IMR-90 (cell line): Measurements from ENCODE around the gene CYP17A1. TPM values are rescaled to one million over a fixed set of nuclear protein-coding genes. Genes with fewer than 3 reads are reported as not detected.
A peak's percentile ranks its signal among the peaks of the same experiment; 100 is the strongest.

Experiments
- ATAC-seq: fragments of 200-7000 bp; cut with Tn5 transposase; 2 replicates; pipeline ENCODE4 v1.9.1; 2020; ENCODE audit warnings: low read depth, mild to moderate bottlenecking, moderate library complexity
- BruUV-seq: library from RNA; stranded (reverse); fragments of 400-500 nt; replicated peaks from 2 replicates; lab custom pipeline; 2021; lab: Mats Ljungman, UMichigan
- CTCF ChIA-PET: fragments of 300-600 bp; formaldehyde crosslinking; extraction: SDS; loops from one replicate; lab custom pipeline; 2021; ENCODE audit warnings: antibody characterized with exemption; lab: Yijun Ruan, JAX
- POLR2A ChIA-PET: fragments of 300-600 bp; sonication (Branson Sonifier 250); formaldehyde crosslinking; loops from one replicate; lab custom pipeline; 2022; ENCODE audit warnings: antibody characterized with exemption; ENCODE audit not compliant: unreplicated experiment; lab: Charles Lee
- DNase-seq: peaks from one replicate; pipeline ENCODE4 v3.0.0; 2013
- H2AFZ ChIP-seq: replicated peaks from 2 replicates; pipeline ENCODE3; 2013; ENCODE audit warnings: low read length, mild to moderate bottlenecking; ENCODE audit not compliant: poor library complexity
- H2AK5ac ChIP-seq: 2 replicates; pipeline ENCODE4 v1.6.1; 2013; ENCODE audit warnings: low read depth, low read length, inconsistent platforms
- H2AK9ac ChIP-seq: replicated peaks from 2 replicates; pipeline ENCODE3; 2013; ENCODE audit warnings: mild to moderate bottlenecking, low read depth, low read length, moderate library complexity; ENCODE audit not compliant: poor library complexity
- H2BK120ac ChIP-seq: 2 replicates; pipeline ENCODE4 v1.6.1; 2013; ENCODE audit warnings: low read depth, low read length, inconsistent platforms
- H2BK15ac ChIP-seq: 3 replicates; pipeline ENCODE4 v1.6.1; 2013; ENCODE audit warnings: low read depth, low read length, inconsistent platforms
- H2BK20ac ChIP-seq: 2 replicates; pipeline ENCODE4 v1.6.1; 2013; ENCODE audit warnings: low read depth, mild to moderate bottlenecking, inconsistent platforms, low read length, moderate library complexity
- H2BK5ac ChIP-seq: 2 replicates; pipeline ENCODE4 v1.6.1; 2013; ENCODE audit warnings: mild to moderate bottlenecking, low read depth, low read length, inconsistent platforms; ENCODE audit not compliant: poor library complexity, severe bottlenecking
- H3K14ac ChIP-seq: replicated peaks from 2 replicates; pipeline ENCODE4 v1.6.1; 2013; ENCODE audit warnings: low read depth, low read length, inconsistent platforms
- H3K18ac ChIP-seq: 2 replicates; pipeline ENCODE4 v1.6.1; 2013; ENCODE audit warnings: low read depth, low read length, control low read depth
- H3K23ac ChIP-seq: 2 replicates; pipeline ENCODE4 v1.6.1; 2013; ENCODE audit warnings: low read depth, low read length, inconsistent platforms
- H3K27ac ChIP-seq: 2 replicates; pipeline ENCODE4 v1.5.1; 2013; ENCODE audit warnings: mild to moderate bottlenecking, control low read depth, low read length; ENCODE audit not compliant: insufficient read depth
- H3K27me3 ChIP-seq: 2 replicates; pipeline ENCODE4 v1.6.1; 2013; ENCODE audit warnings: low read length; ENCODE audit not compliant: control insufficient read depth, insufficient read depth
- H3K36me3 ChIP-seq: 2 replicates; pipeline ENCODE4 v1.6.1; 2013; ENCODE audit warnings: low read length, mixed read lengths; ENCODE audit not compliant: control insufficient read depth, insufficient read depth
- H3K4ac ChIP-seq: 2 replicates; pipeline ENCODE4 v1.6.1; 2013; ENCODE audit warnings: low read depth, low read length, inconsistent platforms
- H3K4me1 ChIP-seq: 2 replicates; pipeline ENCODE4 v1.6.1; 2013; ENCODE audit warnings: low read length, mixed read lengths; ENCODE audit not compliant: control insufficient read depth, insufficient read depth
- H3K4me2 ChIP-seq: 2 replicates; pipeline ENCODE4 v1.6.1; 2013; ENCODE audit warnings: low read depth, mild to moderate bottlenecking, control low read depth, low read length, moderate library complexity
- H3K4me3 ChIP-seq: 2 replicates; pipeline ENCODE4 v1.5.1; 2013; ENCODE audit warnings: low read depth, mild to moderate bottlenecking, control low read depth, low read length, moderate library complexity; ENCODE audit not compliant: insufficient read depth
- H3K56ac ChIP-seq: 2 replicates; pipeline ENCODE4 v1.6.1; 2013; ENCODE audit warnings: low read length, inconsistent platforms; ENCODE audit not compliant: insufficient read depth; ENCODE audit errors: extremely low read depth
- H3K79me1 ChIP-seq, 2 experiments: 2 replicates each; pipeline ENCODE4 v1.6.1; 2013; ENCODE audit warnings: low read length in 2 of 2, inconsistent platforms in 1 of 2, low read depth in 1 of 2
- H3K9ac ChIP-seq: 2 replicates; pipeline ENCODE4 v1.6.1; 2013; ENCODE audit warnings: low read depth, low read length, control low read depth
- H3K9me1 ChIP-seq: 2 replicates; pipeline ENCODE4 v1.6.1; 2013; ENCODE audit warnings: low read length, inconsistent platforms; ENCODE audit not compliant: insufficient read depth
- H3K9me3 ChIP-seq: 2 replicates; pipeline ENCODE4 v1.6.1; 2013; ENCODE audit warnings: low read length; ENCODE audit not compliant: control insufficient read depth, insufficient read depth
- H4K20me1 ChIP-seq: 2 replicates; pipeline ENCODE4 v1.6.1; 2013; ENCODE audit warnings: low read length, inconsistent platforms; ENCODE audit not compliant: insufficient read depth
- H4K5ac ChIP-seq: 2 replicates; pipeline ENCODE4 v1.6.1; 2013; ENCODE audit warnings: mild to moderate bottlenecking, low read depth, low read length, control low read depth
- H4K8ac ChIP-seq, 2 experiments: 2 replicates each; pipeline ENCODE4 v1.6.1; 2013; ENCODE audit warnings: low read depth in 2 of 2, low read length in 2 of 2, control low read depth in 1 of 2, inconsistent platforms in 1 of 2
- H4K91ac ChIP-seq: 2 replicates; pipeline ENCODE4 v1.6.1; 2013; ENCODE audit warnings: low read depth, low read length, inconsistent platforms; ENCODE audit not compliant: insufficient read depth
- BHLHE40 ChIP-seq: fragments of 150-350 bp; IDR thresholded peaks from 2 replicates; pipeline ENCODE4 v1.6.1; 2016; ENCODE audit warnings: mild to moderate bottlenecking, low read depth, low read length
- CEBPB ChIP-seq: IDR thresholded peaks from 2 replicates; pipeline ENCODE4 v1.6.1; 2012; ENCODE audit warnings: low read depth, low read length, improper control_type of control experiment
- CTCF ChIP-seq: conservative IDR thresholded peaks from 2 replicates; pipeline ENCODE4 v1.5.1; 2012; ENCODE audit warnings: mild to moderate bottlenecking, low read depth, low read length, improper control_type of control experiment
- ELK1 ChIP-seq: fragments of 150-350 bp; IDR thresholded peaks from 2 replicates; pipeline ENCODE4 v1.6.1; 2016; ENCODE audit warnings: low read depth, mild to moderate bottlenecking, low read length, moderate library complexity, borderline replicate concordance
- FOS ChIP-seq: fragments of 150-350 bp; IDR thresholded peaks from 2 replicates; pipeline ENCODE4 v1.6.1; 2016; ENCODE audit warnings: low read depth, low read length
- MAFK ChIP-seq: IDR thresholded peaks from 2 replicates; pipeline ENCODE4 v1.6.1; 2012; ENCODE audit warnings: low read depth, low read length, improper control_type of control experiment
- NFE2L2 ChIP-seq: fragments of 150-350 bp; IDR thresholded peaks from 2 replicates; pipeline ENCODE4 v1.6.1; 2016; ENCODE audit warnings: low read depth, mild to moderate bottlenecking, low read length
- POLR2A ChIP-seq: IDR thresholded peaks from 2 replicates; pipeline ENCODE4 v1.6.1; 2012; ENCODE audit warnings: mild to moderate bottlenecking, low read depth, low read length
- WGBS, 2 experiments: methylation state at CpG; one replicate each; pipeline versions ENCODE4 v1.1.5 to v1.1.7; 2013; ENCODE audit warnings: missing lambda C conversion rate in 2 of 2; ENCODE audit not compliant: insufficient read length in 1 of 2; ENCODE audit errors: extremely low coverage in 2 of 2; 5-methylcytosine and 5-hydroxymethylcytosine counted together
- dilution Hi-C: fragments of 300-500 bp; cut with HindIII; formaldehyde crosslinking; loops from one replicate; pipeline ENCODE4 v1.14.3; 2018; ENCODE audit warnings: low sequenced_read_pairs; ENCODE audit not compliant: unreplicated experiment
- in situ Hi-C: fragments of 300-500 bp; cut with MboI; formaldehyde crosslinking; loops from 3 replicates; pipeline ENCODE4 v1.14.3; 2019; ENCODE audit warnings: low sequenced_read_pairs, inconsistent platforms, mixed read lengths
- intact Hi-C: fragments of 100-400 bp; cut with micrococcal nuclease; formaldehyde crosslinking; loops from 2 replicates; pipeline ENCODE4 v1.10.0; 2022
- polyA plus RNA-seq, 3 experiments: library from polyadenylated mRNA; depleted of rRNA; stranded (reverse); fragments of >200 nt; gene quantifications; 2 replicates each; pipeline ENCODE4 v1.2.3, GENCODE V29; 2012; ENCODE audit warnings: low replicate concordance in 1 of 3
- total RNA-seq: library from RNA; depleted of rRNA; stranded (reverse); fragments of >200 nt; gene quantifications from 2 replicates; pipeline ENCODE4 v1.2.3, GENCODE V29; 2012

CYP17A1 gene
- total and polyA plus RNA-seq, 2 of the 4 experiments (the other 2 are of a cell fraction): not detected

- H4K5ac ChIP-seq: no peak overlapping the region
- dilution Hi-C loops: no loop called here
- ATAC-seq (no peak), DNase-seq (no peak)
- no CpG with 5 or more reads among the region's 3 CpGs for WGBS, 2 experiments
- no peak overlapping the region for H2AK5ac ChIP-seq
- H3K23ac ChIP-seq: no peak overlapping the region
- no peaks in the 10 kb centered on the region; the same call in none of the 2 replicates for H4K20me1 ChIP-seq
- H3K27me3 ChIP-seq: no peaks in the 10 kb centered on the region
- H3K9me3 ChIP-seq: no peaks in the 10 kb centered on the region
- POLR2A ChIA-PET: no interaction called here
- no peak overlapping the region for H3K18ac ChIP-seq
- peaks cover 2% of the 10 kb centered on the region; the same call in 1 of the 2 replicates for H3K9me1 ChIP-seq
- H3K36me3 ChIP-seq: peaks cover 3% of the 10 kb centered on the region; the same call in 1 of the 2 replicates
- intact Hi-C loops: no loop called here
- H3K4me1 ChIP-seq: no peaks in the 10 kb centered on the region
- H4K91ac ChIP-seq: no peak overlapping the region
- H3K4ac ChIP-seq: no peak overlapping the region
- H3K56ac ChIP-seq: no peak overlapping the region
- in situ Hi-C loops: no loop called here
- no peak overlapping the region for H3K4me3 ChIP-seq
- no peak overlapping the region for H2AFZ ChIP-seq
- no peak overlapping the region; the same call in 1 of the 2 replicates for H2BK120ac ChIP-seq
- BruUV-seq: no TSS peak
- no peak overlapping the region for H3K27ac ChIP-seq
- H3K4me2 ChIP-seq: no peak overlapping the region
- H2BK15ac ChIP-seq: peak overlapping the region; percentile 4; the same call in 1 of the 3 replicates
- H2AK9ac ChIP-seq: no peak overlapping the region
- no peak overlapping the region; a peak in 1 of 4 replicates for H4K8ac ChIP-seq
- peak overlapping the region; percentile 21; the same call in 1 of the 2 replicates for H2BK20ac ChIP-seq
- peak overlapping the region; percentile 9; the same call in 1 of the 2 replicates for H3K14ac ChIP-seq
- H3K9ac ChIP-seq: no peak overlapping the region
- H2BK5ac ChIP-seq: no peak overlapping the region
- TF ChIP-seq MAFK (no peak), FOS (no peak), CEBPB (no peak), ELK1 (no peak), POLR2A (no peak), CTCF (no peak), BHLHE40 (no peak), NFE2L2 (no peak)
- peaks cover 11 to 29% of the 10 kb centered on the region in 2 experiments; a peak in 3 of 4 replicates for H3K79me1 ChIP-seq
- CTCF ChIA-PET: no interaction called here
Measured at GRCh38 chr10:102856758-102857424, 19.7 kb upstream of the CYP17A1 start.
